Measurements from ENCODE around the gene ARX.

The ARX gene

DNA sequence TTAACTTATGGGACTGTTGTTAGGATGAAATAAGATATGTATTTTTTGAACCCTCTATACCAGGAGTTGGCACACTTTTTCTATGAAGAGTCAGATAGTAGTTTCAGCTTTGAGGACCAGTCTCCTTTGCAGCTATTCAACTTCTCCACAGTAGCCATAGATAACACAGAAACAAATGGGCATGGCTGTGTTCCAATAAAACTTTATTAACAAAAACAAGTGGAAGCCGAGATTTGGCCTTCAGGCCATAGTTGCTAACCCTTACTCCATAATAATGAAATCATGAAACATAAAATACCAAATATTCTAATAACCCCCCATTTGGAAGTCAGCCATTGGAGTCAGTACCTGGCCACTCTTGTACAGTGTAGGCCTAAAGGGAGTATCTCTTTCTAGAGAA lies 30.6 kb downstream of the ARX start:
- TF ChIP-seq EZH2phosphoT487 (IDR thresholded peaks at IDR 0.05; ENCODE audit: low read length) (no peak), EZH2 (optimal IDR thresholded peaks at IDR 0.05; ENCODE audit: low read depth, low read length) (no peak)
- TF ChIP-seq, protein P1, sequence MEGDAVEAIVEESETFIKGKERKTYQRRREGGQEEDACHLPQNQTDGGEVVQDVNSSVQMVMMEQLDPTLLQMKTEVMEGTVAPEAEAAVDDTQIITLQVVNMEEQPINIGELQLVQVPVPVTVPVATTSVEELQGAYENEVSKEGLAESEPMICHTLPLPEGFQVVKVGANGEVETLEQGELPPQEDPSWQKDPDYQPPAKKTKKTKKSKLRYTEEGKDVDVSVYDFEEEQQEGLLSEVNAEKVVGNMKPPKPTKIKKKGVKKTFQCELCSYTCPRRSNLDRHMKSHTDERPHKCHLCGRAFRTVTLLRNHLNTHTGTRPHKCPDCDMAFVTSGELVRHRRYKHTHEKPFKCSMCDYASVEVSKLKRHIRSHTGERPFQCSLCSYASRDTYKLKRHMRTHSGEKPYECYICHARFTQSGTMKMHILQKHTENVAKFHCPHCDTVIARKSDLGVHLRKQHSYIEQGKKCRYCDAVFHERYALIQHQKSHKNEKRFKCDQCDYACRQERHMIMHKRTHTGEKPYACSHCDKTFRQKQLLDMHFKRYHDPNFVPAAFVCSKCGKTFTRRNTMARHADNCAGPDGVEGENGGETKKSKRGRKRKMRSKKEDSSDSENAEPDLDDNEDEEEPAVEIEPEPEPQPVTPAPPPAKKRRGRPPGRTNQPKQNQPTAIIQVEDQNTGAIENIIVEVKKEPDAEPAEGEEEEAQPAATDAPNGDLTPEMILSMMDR (IDR thresholded peaks at IDR 0.05; ENCODE audit: low read length): no peak
- H4K20me1 ChIP-seq (ENCODE audit: insufficient read depth, low read length): no peaks in the 10 kb centered on the region
- no peaks in the 10 kb centered on the region for H3K27me3 ChIP-seq (replicated peaks; ENCODE audit: insufficient read depth, low read length)
- no peak overlapping the region for H3K4me2 ChIP-seq (ENCODE audit: low read depth, low read length)
- no peak overlapping the region for H2AFZ ChIP-seq (ENCODE audit: low read length)
- H3K27ac ChIP-seq (ENCODE audit: low read length): no peak overlapping the region
- no peaks in the 10 kb centered on the region for H3K4me1 ChIP-seq (ENCODE audit: low read length)
- no peaks in the 10 kb centered on the region for H3K9me2 ChIP-seq (replicated peaks; ENCODE audit: insufficient read depth, low read length)
- no peaks in the 10 kb centered on the region for H3K9me3 ChIP-seq (replicated peaks; ENCODE audit: insufficient read depth, low read length)
- DNase-seq: no peak
- no peak overlapping the region for H3K9ac ChIP-seq (ENCODE audit: low read length)
- no peak overlapping the region for H3K4me3 ChIP-seq (ENCODE audit: low read length)
- no peaks in the 10 kb centered on the region for H3K36me3 ChIP-seq (replicated peaks; ENCODE audit: insufficient read depth, low read length)
- no peaks in the 10 kb centered on the region for H3K79me2 ChIP-seq (ENCODE audit: low read length)
- no peaks in the 10 kb centered on the region for H3F3A ChIP-seq (ENCODE audit: insufficient read depth, low read length)

DNA sequence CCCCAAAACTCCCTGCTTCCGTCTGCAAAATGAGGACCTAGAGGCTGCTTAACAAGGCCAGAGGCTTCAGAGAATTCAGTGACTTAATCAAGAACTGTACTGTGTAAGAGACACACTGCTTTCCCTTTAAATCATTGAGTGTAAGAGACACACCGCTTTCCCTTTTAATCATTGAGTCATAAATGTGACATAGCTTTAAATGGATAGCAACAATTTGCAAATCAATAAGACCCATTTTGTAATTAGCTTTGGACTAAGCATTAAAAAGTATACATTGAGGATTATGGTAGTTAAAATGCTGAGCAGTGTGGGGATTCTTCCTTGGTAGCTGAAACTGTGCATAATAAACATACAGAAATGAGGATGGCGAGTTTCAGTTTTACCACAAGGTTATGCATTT lies 31.8 kb downstream of the ARX start:
- Histone ChIP-seq H4K20me1 (ENCODE audit: insufficient read depth, low read length) (no peaks in the 10 kb centered on the region), H3K9me2 (replicated peaks; ENCODE audit: insufficient read depth, low read length) (no peaks in the 10 kb centered on the region), H3K9me3 (replicated peaks; ENCODE audit: insufficient read depth, low read length) (no peaks in the 10 kb centered on the region), H3K79me2 (ENCODE audit: low read length) (no peaks in the 10 kb centered on the region), H3K27me3 (replicated peaks; ENCODE audit: insufficient read depth, low read length) (no peaks in the 10 kb centered on the region), H3K4me2 (ENCODE audit: low read depth, low read length) (no peak overlapping the region), H3K4me1 (ENCODE audit: low read length) (no peaks in the 10 kb centered on the region), H3K9ac (ENCODE audit: low read length) (no peak overlapping the region), H3F3A (ENCODE audit: insufficient read depth, low read length) (no peaks in the 10 kb centered on the region), H3K27ac (ENCODE audit: low read length) (no peak overlapping the region), H2AFZ (ENCODE audit: low read length) (no peak overlapping the region), H3K4me3 (ENCODE audit: low read length) (no peak overlapping the region), H3K36me3 (replicated peaks; ENCODE audit: insufficient read depth, low read length) (no peaks in the 10 kb centered on the region)
- no peak for DNase-seq
- TF ChIP-seq EZH2 (optimal IDR thresholded peaks at IDR 0.05; ENCODE audit: low read depth, low read length) (no peak), EZH2phosphoT487 (IDR thresholded peaks at IDR 0.05; ENCODE audit: low read length) (no peak)
- TF ChIP-seq, protein P1 (IDR thresholded peaks at IDR 0.05; ENCODE audit: low read length): no peak

GRCh38 chrX:24982306-24982965 lies 33.3 kb downstream of the ARX start:
- no peaks in the 10 kb centered on the region for H3K27me3 ChIP-seq (replicated peaks; ENCODE audit: insufficient read depth, low read length)
- TF ChIP-seq EZH2 (optimal IDR thresholded peaks at IDR 0.05; ENCODE audit: low read depth, low read length): no peak
- TF ChIP-seq, protein P1 (IDR thresholded peaks at IDR 0.05; ENCODE audit: low read length): no peak
- no peak for TF ChIP-seq EZH2phosphoT487 (IDR thresholded peaks at IDR 0.05; ENCODE audit: low read length)

More at GRCh38 chrX:24982306-24982965, 33.3 kb downstream of the ARX start:
- H3K9ac ChIP-seq (ENCODE audit: low read length): no peak overlapping the region
- H3K4me3 ChIP-seq (ENCODE audit: low read length): no peak overlapping the region
- H2AFZ ChIP-seq (ENCODE audit: low read length): no peak overlapping the region
- H3K79me2 ChIP-seq (ENCODE audit: low read length): no peaks in the 10 kb centered on the region
- no peak overlapping the region for H3K27ac ChIP-seq (ENCODE audit: low read length)
- no peaks in the 10 kb centered on the region for H3K4me1 ChIP-seq (ENCODE audit: low read length)
- no peak for DNase-seq
- no peaks in the 10 kb centered on the region for H3K9me3 ChIP-seq (replicated peaks; ENCODE audit: insufficient read depth, low read length)
- no peaks in the 10 kb centered on the region for H3K36me3 ChIP-seq (replicated peaks; ENCODE audit: insufficient read depth, low read length)
- no peaks in the 10 kb centered on the region for H4K20me1 ChIP-seq (ENCODE audit: insufficient read depth, low read length)
- H3F3A ChIP-seq (ENCODE audit: insufficient read depth, low read length): no peaks in the 10 kb centered on the region
- H3K4me2 ChIP-seq (ENCODE audit: low read depth, low read length): no peak overlapping the region
- H3K9me2 ChIP-seq (replicated peaks; ENCODE audit: insufficient read depth, low read length): no peaks in the 10 kb centered on the region
